PC-3 (cell line): ENCODE results near the gene NRAP.

Experiments
- EZH2 ChIP-seq: fragments of 300-600 bp; sonication (generic); IDR thresholded peaks from one replicate; pipeline ENCODE4 v1.6.1; 2017; ENCODE audit warnings: antibody characterized with exemption, mild to moderate bottlenecking, low read length; ENCODE audit not compliant: unreplicated experiment
- EZH2phosphoT487 ChIP-seq: fragments of 300-600 bp; sonication (generic); IDR thresholded peaks from 2 replicates; pipeline ENCODE4 v1.6.1; 2018; ENCODE audit warnings: mild to moderate bottlenecking, antibody characterized with exemption, low read length, borderline replicate concordance
- TF ChIP-seq, protein P1 (sequence below): fragments of 300-600 bp; sonication (generic); conservative IDR thresholded peaks from 2 replicates; pipeline ENCODE4 v1.5.1; 2017; ENCODE audit warnings: antibody characterized with exemption, low read depth, mild to moderate bottlenecking, low read length

DNA sequence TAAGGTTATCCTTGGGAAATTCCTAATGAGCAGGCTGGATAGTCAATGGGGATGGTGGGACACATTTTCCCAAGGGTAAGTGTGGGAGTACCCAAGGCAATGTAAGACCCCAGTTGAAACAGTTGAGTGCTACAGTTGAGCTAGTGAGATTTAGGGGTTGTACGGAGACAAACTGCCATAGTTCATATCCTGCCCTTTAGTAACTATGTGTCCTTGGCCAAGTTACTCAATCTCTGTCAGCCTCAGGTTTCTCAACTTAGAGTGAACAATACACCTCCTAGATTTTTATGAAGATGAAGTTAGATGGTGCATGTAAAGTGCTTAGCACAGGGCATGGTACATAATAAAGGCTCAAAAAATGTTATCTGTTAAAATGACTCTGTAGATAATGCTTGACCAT, 90.5 kb downstream of the NRAP start:
- TF ChIP-seq, protein P1, sequence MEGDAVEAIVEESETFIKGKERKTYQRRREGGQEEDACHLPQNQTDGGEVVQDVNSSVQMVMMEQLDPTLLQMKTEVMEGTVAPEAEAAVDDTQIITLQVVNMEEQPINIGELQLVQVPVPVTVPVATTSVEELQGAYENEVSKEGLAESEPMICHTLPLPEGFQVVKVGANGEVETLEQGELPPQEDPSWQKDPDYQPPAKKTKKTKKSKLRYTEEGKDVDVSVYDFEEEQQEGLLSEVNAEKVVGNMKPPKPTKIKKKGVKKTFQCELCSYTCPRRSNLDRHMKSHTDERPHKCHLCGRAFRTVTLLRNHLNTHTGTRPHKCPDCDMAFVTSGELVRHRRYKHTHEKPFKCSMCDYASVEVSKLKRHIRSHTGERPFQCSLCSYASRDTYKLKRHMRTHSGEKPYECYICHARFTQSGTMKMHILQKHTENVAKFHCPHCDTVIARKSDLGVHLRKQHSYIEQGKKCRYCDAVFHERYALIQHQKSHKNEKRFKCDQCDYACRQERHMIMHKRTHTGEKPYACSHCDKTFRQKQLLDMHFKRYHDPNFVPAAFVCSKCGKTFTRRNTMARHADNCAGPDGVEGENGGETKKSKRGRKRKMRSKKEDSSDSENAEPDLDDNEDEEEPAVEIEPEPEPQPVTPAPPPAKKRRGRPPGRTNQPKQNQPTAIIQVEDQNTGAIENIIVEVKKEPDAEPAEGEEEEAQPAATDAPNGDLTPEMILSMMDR, result no peak
- no peak for TF ChIP-seq EZH2phosphoT487
- no peak for TF ChIP-seq EZH2
